Parathyroid adenoma (tissue), 2 donors: ENCODE data around the gene NKD1.
"Not testable (repeated sequence)": the region's sequence is repeated elsewhere in the genome, so short reads cannot be mapped to it uniquely, and the experiment has no call there.

Experiments
- H2AFZ ChIP-seq: fragments of 300-600 bp; sonication (generic); one replicate; pipeline ENCODE4 v1.7.0; 2017; ENCODE audit warnings: antibody characterized with exemption, mild to moderate bottlenecking
- H3K27ac ChIP-seq: fragments of 300-600 bp; sonication (generic); one replicate; pipeline ENCODE4 v1.7.0; 2017
- H3K27me3 ChIP-seq: fragments of 300-600 bp; sonication (generic); one replicate; pipeline ENCODE4 v1.7.0; 2017; ENCODE audit warnings: low read length; ENCODE audit not compliant: control insufficient read depth, insufficient read depth
- H3K36me3 ChIP-seq: fragments of 300-600 bp; sonication (generic); one replicate; pipeline ENCODE4 v1.7.0; 2017; ENCODE audit warnings: low read length; ENCODE audit not compliant: control insufficient read depth, insufficient read depth
- H3K4me1 ChIP-seq: fragments of 300-600 bp; sonication (generic); one replicate; pipeline ENCODE4 v1.7.0; 2017; ENCODE audit warnings: control low read depth
- H3K4me2 ChIP-seq: fragments of 300-600 bp; sonication (generic); one replicate; pipeline ENCODE4 v1.7.0; 2017; ENCODE audit warnings: low read length
- H3K4me3 ChIP-seq: fragments of 300-600 bp; sonication (generic); one replicate; pipeline ENCODE4 v1.7.0; 2017; ENCODE audit warnings: low read depth, low read length
- H3K79me2 ChIP-seq: fragments of 300-600 bp; sonication (generic); one replicate; pipeline ENCODE4 v1.7.0; 2017; ENCODE audit warnings: control low read depth
- H3K9ac ChIP-seq: fragments of 300-600 bp; sonication (generic); one replicate; pipeline ENCODE4 v1.7.0; 2017; ENCODE audit warnings: mild to moderate bottlenecking
- H3K9me3 ChIP-seq: fragments of 300-600 bp; sonication (generic); one replicate; pipeline ENCODE4 v1.7.0; 2017; ENCODE audit warnings: low read length; ENCODE audit not compliant: control insufficient read depth
- TF ChIP-seq, protein P1 (sequence below): fragments of 300-600 bp; sonication (generic); IDR thresholded peaks from one replicate; pipeline ENCODE4 v1.7.0; 2017; ENCODE audit warnings: antibody characterized with exemption, mild to moderate bottlenecking
- donor health status: primary hyperparathyroidism.

Gene NKD1

GRCh38 chr16:50501251-50501650 lies 46.9 kb upstream of the NKD1 start:
- no peaks in the 10 kb centered on the region for H3K79me2 ChIP-seq
- H2AFZ ChIP-seq: no peak overlapping the region
- TF ChIP-seq, protein P1, sequence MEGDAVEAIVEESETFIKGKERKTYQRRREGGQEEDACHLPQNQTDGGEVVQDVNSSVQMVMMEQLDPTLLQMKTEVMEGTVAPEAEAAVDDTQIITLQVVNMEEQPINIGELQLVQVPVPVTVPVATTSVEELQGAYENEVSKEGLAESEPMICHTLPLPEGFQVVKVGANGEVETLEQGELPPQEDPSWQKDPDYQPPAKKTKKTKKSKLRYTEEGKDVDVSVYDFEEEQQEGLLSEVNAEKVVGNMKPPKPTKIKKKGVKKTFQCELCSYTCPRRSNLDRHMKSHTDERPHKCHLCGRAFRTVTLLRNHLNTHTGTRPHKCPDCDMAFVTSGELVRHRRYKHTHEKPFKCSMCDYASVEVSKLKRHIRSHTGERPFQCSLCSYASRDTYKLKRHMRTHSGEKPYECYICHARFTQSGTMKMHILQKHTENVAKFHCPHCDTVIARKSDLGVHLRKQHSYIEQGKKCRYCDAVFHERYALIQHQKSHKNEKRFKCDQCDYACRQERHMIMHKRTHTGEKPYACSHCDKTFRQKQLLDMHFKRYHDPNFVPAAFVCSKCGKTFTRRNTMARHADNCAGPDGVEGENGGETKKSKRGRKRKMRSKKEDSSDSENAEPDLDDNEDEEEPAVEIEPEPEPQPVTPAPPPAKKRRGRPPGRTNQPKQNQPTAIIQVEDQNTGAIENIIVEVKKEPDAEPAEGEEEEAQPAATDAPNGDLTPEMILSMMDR: no peak
- no peak overlapping the region for H3K27ac ChIP-seq
- no peaks in the 10 kb centered on the region for H3K4me1 ChIP-seq
- no peak overlapping the region for H3K9ac ChIP-seq
- H3K27me3 ChIP-seq: no peaks in the 10 kb centered on the region
- no peaks in the 10 kb centered on the region for H3K36me3 ChIP-seq
- H3K4me3 ChIP-seq: no peak overlapping the region
- H3K9me3 ChIP-seq: no peaks in the 10 kb centered on the region
- H3K4me2 ChIP-seq: no peak overlapping the region

DNA sequence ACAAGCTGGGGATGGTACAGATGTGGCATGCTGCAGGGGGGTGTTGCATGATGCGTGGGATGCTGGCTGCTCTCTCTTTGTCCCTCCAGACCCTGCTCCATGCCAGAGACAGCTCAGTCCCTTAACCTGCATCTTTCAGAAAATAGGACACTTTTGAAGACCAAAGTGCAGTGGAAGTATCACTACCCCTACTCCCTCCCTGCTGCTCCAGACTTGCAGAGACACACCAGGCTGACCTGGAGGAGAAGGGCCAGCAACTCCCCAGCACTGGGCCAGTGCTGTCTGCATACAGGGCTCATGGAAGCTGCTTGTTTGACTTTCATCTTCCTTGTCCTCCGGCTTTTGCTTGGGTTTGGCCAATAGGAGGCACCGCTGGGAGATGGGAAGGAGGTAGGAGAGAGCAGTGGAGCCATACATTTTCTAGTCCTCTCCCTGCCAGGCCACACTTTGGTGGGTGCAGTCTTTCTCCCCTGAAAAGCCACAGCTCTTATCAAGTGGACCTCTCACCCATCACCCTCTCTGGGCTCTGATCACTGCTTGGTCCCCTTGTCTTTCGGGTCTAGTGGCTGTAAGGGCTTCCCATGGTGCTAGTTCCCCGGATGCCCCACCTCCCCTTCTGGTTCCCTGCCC lies 46.1 kb upstream of the NKD1 start:
- Histone ChIP-seq H3K4me2 (no peak overlapping the region), H3K36me3 (no peaks in the 10 kb centered on the region), H3K9me3 (no peaks in the 10 kb centered on the region), H3K4me3 (no peak overlapping the region), H3K27me3 (no peaks in the 10 kb centered on the region), H3K9ac (no peak overlapping the region), H2AFZ (no peak overlapping the region), H3K4me1 (no peaks in the 10 kb centered on the region), H3K79me2 (no peaks in the 10 kb centered on the region), H3K27ac (no peak overlapping the region)
- TF ChIP-seq, protein P1: no peak

DNA sequence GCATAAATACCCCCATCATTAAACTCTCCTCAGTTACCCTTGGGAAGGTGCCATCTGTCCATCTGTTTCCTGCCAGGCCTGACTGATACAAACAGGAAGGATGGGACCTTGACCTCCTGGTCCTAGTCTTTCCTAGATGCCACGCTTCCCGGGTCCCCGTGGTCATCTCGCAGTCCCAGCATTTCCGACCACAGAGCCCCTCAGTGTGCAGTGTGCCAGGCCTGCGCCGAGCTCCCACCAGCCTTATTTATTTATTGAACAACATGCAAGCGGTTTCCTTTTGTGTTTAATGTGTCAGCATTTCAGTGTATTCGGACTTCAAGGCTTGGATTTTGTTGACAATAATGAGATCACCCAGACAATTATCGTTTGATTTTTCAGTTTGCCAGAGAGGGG lies 45.6 kb upstream of the NKD1 start:
- H3K27ac ChIP-seq: no peak overlapping the region
- no peaks in the 10 kb centered on the region for H3K79me2 ChIP-seq
- H3K4me1 ChIP-seq: no peaks in the 10 kb centered on the region
- no peak overlapping the region for H2AFZ ChIP-seq
- no peak overlapping the region for H3K4me2 ChIP-seq
- H3K36me3 ChIP-seq: no peaks in the 10 kb centered on the region
- TF ChIP-seq, protein P1: no peak
- no peak overlapping the region for H3K4me3 ChIP-seq
- no peak overlapping the region for H3K9ac ChIP-seq
- H3K9me3 ChIP-seq: no peaks in the 10 kb centered on the region
- no peaks in the 10 kb centered on the region for H3K27me3 ChIP-seq

DNA sequence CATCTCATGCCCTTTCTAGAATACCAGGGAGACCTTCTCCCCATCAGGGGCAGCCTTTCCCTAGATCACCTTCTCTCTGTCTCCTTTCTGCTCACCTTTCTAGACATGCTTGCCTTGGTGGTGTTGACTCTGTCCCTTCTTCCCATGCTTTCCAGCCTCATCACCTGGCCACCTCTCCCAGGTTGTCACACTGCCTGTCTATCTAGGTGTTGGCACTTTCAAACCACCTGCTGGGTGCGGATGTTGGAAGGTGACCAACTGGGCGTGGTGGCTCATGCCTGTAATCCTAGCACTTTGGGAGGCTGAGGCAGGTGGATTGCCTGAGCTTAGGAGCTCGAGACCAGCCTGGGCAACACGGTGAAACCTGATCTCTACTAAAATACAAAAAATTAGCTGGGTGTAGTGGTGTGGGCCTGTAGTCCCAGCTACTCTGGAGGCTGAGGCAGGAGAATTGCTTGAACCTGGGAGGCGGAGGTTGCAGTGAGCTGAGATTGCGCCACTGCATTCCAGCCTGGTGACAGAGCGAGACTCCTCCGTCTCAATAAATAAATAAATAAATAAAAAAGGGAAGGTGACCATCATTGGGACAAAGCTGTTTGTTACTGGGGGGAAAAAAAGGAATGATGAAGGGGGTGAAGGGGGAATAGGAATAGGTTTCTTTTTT lies 44.2 kb upstream of the NKD1 start:
- not testable (repeated sequence) for H3K27me3 ChIP-seq, H3K9me3 ChIP-seq, H2AFZ ChIP-seq, H3K4me1 ChIP-seq, H3K9ac ChIP-seq, H3K4me2 ChIP-seq, H3K4me3 ChIP-seq, H3K36me3 ChIP-seq, H3K79me2 ChIP-seq, H3K27ac ChIP-seq

- no peaks in the 10 kb centered on the region for H3K79me2 ChIP-seq
- H3K4me3 ChIP-seq: no peak overlapping the region
- H3K27ac ChIP-seq: no peak overlapping the region
- H3K9me3 ChIP-seq: no peaks in the 10 kb centered on the region
- H3K36me3 ChIP-seq: no peaks in the 10 kb centered on the region
- H3K4me2 ChIP-seq: no peak overlapping the region
- H2AFZ ChIP-seq: no peak overlapping the region
- no peaks in the 10 kb centered on the region for H3K27me3 ChIP-seq
- H3K4me1 ChIP-seq: no peaks in the 10 kb centered on the region
- TF ChIP-seq, protein P1: no peak
- H3K9ac ChIP-seq: no peak overlapping the region
Observed at GRCh38 chr16:50505115-50505514, 43.1 kb upstream of the NKD1 start.
